Neuronal stem cell (in vitro differentiated cells): ENCODE data around the gene HDAC1.

ENCODE experiments used
- DNase-seq: peaks from one replicate; pipeline ENCODE4 v3.0.0-alpha.2; 2013; ENCODE audit warnings: low spot score
- H2AFZ ChIP-seq: one replicate; pipeline ENCODE4 v1.6.1; 2013; ENCODE audit warnings: mild to moderate bottlenecking, low read length, inconsistent platforms
- H2AK5ac ChIP-seq: 2 replicates; pipeline ENCODE4 v1.6.1; 2013; ENCODE audit warnings: low read depth, mild to moderate bottlenecking, inconsistent platforms, low read length, moderate library complexity, mixed read lengths
- H2BK120ac ChIP-seq: 2 replicates; pipeline ENCODE4 v1.6.1; 2013; ENCODE audit warnings: low read depth, mild to moderate bottlenecking, inconsistent platforms, low read length, moderate library complexity, mixed read lengths
- H2BK12ac ChIP-seq: one replicate; pipeline ENCODE4 v1.6.1; 2013; ENCODE audit warnings: low read length, inconsistent platforms
- H2BK15ac ChIP-seq: 2 replicates; pipeline ENCODE4 v1.6.1; 2013; ENCODE audit warnings: mild to moderate bottlenecking, low read length, inconsistent platforms, mixed read lengths
- H2BK5ac ChIP-seq: one replicate; pipeline ENCODE4 v1.6.1; 2013; ENCODE audit warnings: inconsistent platforms, mild to moderate bottlenecking, low read length, moderate library complexity
- H3K14ac ChIP-seq: one replicate; pipeline ENCODE4 v1.6.1; 2013; ENCODE audit warnings: low read length, inconsistent platforms
- H3K18ac ChIP-seq: 2 replicates; pipeline ENCODE4 v1.6.1; 2013; ENCODE audit warnings: low read length, inconsistent platforms
- H3K23ac ChIP-seq: 2 replicates; pipeline ENCODE4 v1.6.1; 2013; ENCODE audit warnings: low read depth, mild to moderate bottlenecking, mixed read lengths, low read length, inconsistent platforms; ENCODE audit not compliant: poor library complexity
- H3K27ac ChIP-seq: replicated peaks from 3 replicates; pipeline ENCODE4 v1.5.1; 2013; ENCODE audit warnings: low read length, inconsistent platforms
- H3K27me3 ChIP-seq, 3 experiments: 2 replicates each; pipeline ENCODE4 v1.6.1; 2013; ENCODE audit warnings: low read length in 3 of 3, mild to moderate bottlenecking in 2 of 3, inconsistent platforms in 1 of 3, low read depth in 1 of 3, mixed read lengths in 1 of 3, moderate library complexity in 1 of 3; ENCODE audit not compliant: control insufficient read depth in 3 of 3, insufficient read depth in 3 of 3
- H3K36me3 ChIP-seq, 2 donors: replicated peaks in 1 of 2; 2 replicates each; pipeline ENCODE4 v1.6.1; 2013; ENCODE audit warnings: low read length in 2 of 2; ENCODE audit not compliant: control insufficient read depth in 2 of 2, insufficient read depth in 2 of 2
- H3K4ac ChIP-seq: 2 replicates; pipeline ENCODE4 v1.6.1; 2013; ENCODE audit warnings: inconsistent platforms, mild to moderate bottlenecking, low read length, moderate library complexity
- H3K4me1 ChIP-seq, 2 donors: 1 replicate in 1 of 2; 2 replicates in 1 of 2; pipeline ENCODE4 v1.6.1; 2013; ENCODE audit warnings: low read length in 2 of 2, low read depth in 1 of 2; ENCODE audit not compliant: control insufficient read depth in 2 of 2, insufficient read depth in 1 of 2
- H3K4me2 ChIP-seq: one replicate; pipeline ENCODE4 v1.6.1; 2013; ENCODE audit warnings: mild to moderate bottlenecking, low read length, inconsistent platforms; ENCODE audit not compliant: insufficient read depth, poor library complexity, severe bottlenecking
- H3K4me3 ChIP-seq, 2 donors: 2 replicates each; pipeline ENCODE4 v1.5.1; 2013; ENCODE audit warnings: low read length in 2 of 2, mild to moderate bottlenecking in 2 of 2, inconsistent platforms in 1 of 2, moderate library complexity in 1 of 2
- H3K79me1 ChIP-seq: one replicate; pipeline ENCODE4 v1.6.1; 2013; ENCODE audit warnings: low read depth, mild to moderate bottlenecking, inconsistent platforms, low read length, moderate library complexity
- H3K9ac ChIP-seq: one replicate; pipeline ENCODE4 v1.6.1; 2013; ENCODE audit warnings: mild to moderate bottlenecking, low read depth, low read length, inconsistent platforms; ENCODE audit not compliant: poor library complexity
- H3K9me3 ChIP-seq, 2 donors: replicated peaks in 1 of 2; 2 replicates each; pipeline versions ENCODE3 to v1.6.1; 2013; ENCODE audit warnings: low read length in 2 of 2, mild to moderate bottlenecking in 2 of 2, inconsistent platforms in 1 of 2, low read depth in 1 of 2, mixed read lengths in 1 of 2, moderate library complexity in 1 of 2; ENCODE audit not compliant: control insufficient read depth in 2 of 2, insufficient read depth in 1 of 2
- H4K8ac ChIP-seq: one replicate; pipeline ENCODE4 v1.6.1; 2013; ENCODE audit warnings: low read depth, mild to moderate bottlenecking, inconsistent platforms, low read length, moderate library complexity
- H4K91ac ChIP-seq: one replicate; pipeline ENCODE4 v1.6.1; 2013; ENCODE audit warnings: low read length, low read depth, mild to moderate bottlenecking, inconsistent platforms; ENCODE audit not compliant: poor library complexity
- WGBS, 2 donors: extraction: QIAGEN DNeasy Blood & Tissue Kit; methylation state at CpG; one replicate each; pipeline ENCODE4 v1.1.7; 2013; ENCODE audit warnings: missing lambda C conversion rate in 2 of 2, mixed read lengths in 1 of 2; ENCODE audit not compliant: insufficient read length in 2 of 2, insufficient replicate concordance in 1 of 2; ENCODE audit errors: extremely low coverage in 2 of 2; 5-methylcytosine and 5-hydroxymethylcytosine counted together

Gene HDAC1

GRCh38 chr1:32299327-32299726 is 7.4 kb downstream of the HDAC1 start:
- Histone ChIP-seq H3K4me1 (no peaks in the 10 kb centered on the region), H3K36me3 (peaks cover 14 to 68% of the 10 kb centered on the region in 2 donors)

GRCh38 chr1:32303358-32303757 is 11.5 kb downstream of the HDAC1 start:
- H4K91ac ChIP-seq: no peak overlapping the region
- H3K4me1 ChIP-seq: no peaks in the 10 kb centered on the region
- no peak overlapping the region for H2BK12ac ChIP-seq
- H4K8ac ChIP-seq: no peak overlapping the region
- H3K27ac ChIP-seq: no peak overlapping the region
- no peaks in the 10 kb centered on the region for H3K27me3 ChIP-seq
- no peak overlapping the region for H3K23ac ChIP-seq
- no peak overlapping the region for H3K4ac ChIP-seq
- no peak overlapping the region for H2BK15ac ChIP-seq
- H3K14ac ChIP-seq: no peak overlapping the region
- H3K4me3 ChIP-seq: no peak overlapping the region
- no peak overlapping the region for H2BK5ac ChIP-seq
- no peak for DNase-seq
- no peak overlapping the region for H2BK120ac ChIP-seq
- no peak overlapping the region for H3K4me2 ChIP-seq
- peaks cover 0 to 24% of the 10 kb centered on the region in 2 donors for H3K9me3 ChIP-seq
- no peak overlapping the region for H2AFZ ChIP-seq
- no peaks in the 10 kb centered on the region for H3K79me1 ChIP-seq
- no peak overlapping the region for H3K9ac ChIP-seq
- no peak overlapping the region for H2AK5ac ChIP-seq
- no peak overlapping the region for H3K18ac ChIP-seq
- H3K36me3 ChIP-seq: peaks cover 18 to 76% of the 10 kb centered on the region in 2 donors
- WGBS, 2 donors: no CpG with 5 or more reads among the region's 3 CpGs

More at GRCh38 chr1:32299327-32299726, 7.4 kb downstream of the HDAC1 start:
- H2AFZ ChIP-seq: no peak overlapping the region
- no peak overlapping the region for H2BK12ac ChIP-seq
- H3K4me3 ChIP-seq: no peak overlapping the region
- no peak for DNase-seq
- no peak overlapping the region for H2AK5ac ChIP-seq
- H4K8ac ChIP-seq: no peak overlapping the region
- H3K79me1 ChIP-seq: peaks cover 1% of the 10 kb centered on the region
- no peak overlapping the region for H3K23ac ChIP-seq
- H2BK5ac ChIP-seq: no peak overlapping the region
- H3K9ac ChIP-seq: no peak overlapping the region
- no peak overlapping the region for H3K14ac ChIP-seq
- H2BK15ac ChIP-seq: no peak overlapping the region
- H3K4ac ChIP-seq: no peak overlapping the region
- no peak overlapping the region for H3K4me2 ChIP-seq
- no peak overlapping the region for H4K91ac ChIP-seq
- no peak overlapping the region for H3K27ac ChIP-seq
- no peaks in the 10 kb centered on the region for H3K27me3 ChIP-seq
- H2BK120ac ChIP-seq: no peak overlapping the region
- no peak overlapping the region for H3K18ac ChIP-seq
- peaks cover 0 to 8% of the 10 kb centered on the region in 2 donors for H3K9me3 ChIP-seq

DNA sequence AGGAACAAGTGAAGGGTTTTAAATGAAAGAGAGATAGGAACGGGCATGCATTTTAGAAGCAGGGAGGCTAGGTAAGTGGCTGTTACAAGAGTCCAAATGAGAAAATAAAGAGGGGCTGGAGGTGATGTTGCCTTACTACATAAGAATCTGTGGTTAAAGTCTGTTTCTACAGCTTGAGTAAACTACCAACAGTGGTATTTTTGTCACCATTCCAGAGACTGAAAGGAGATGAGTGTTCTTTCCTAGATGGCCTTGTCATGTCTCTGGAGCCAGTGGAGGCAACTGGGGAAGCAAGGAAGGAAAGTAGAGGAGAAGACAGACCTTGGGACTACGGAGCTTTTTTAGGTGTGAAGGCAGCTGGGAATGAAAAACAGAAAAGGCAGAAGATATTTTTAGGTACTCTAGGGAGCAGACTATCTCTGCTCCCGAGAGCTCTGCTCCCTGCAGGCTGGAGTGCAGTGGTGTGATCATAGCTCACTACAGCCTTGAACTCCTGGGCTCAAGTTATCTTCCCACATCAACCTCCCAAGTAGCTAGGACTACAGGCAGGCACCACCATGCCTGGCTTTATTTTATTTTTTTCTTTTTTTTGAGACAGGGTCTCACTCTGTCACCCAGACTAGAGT is 12.2 kb downstream of the HDAC1 start:
- Histone ChIP-seq H2BK5ac (no peak overlapping the region), H3K4ac (no peak overlapping the region), H3K23ac (no peak overlapping the region), H3K4me2 (no peak overlapping the region), H2AK5ac (no peak overlapping the region), H2BK15ac (no peak overlapping the region), H3K18ac (no peak overlapping the region), H4K8ac (no peak overlapping the region), H3K14ac (no peak overlapping the region), H2AFZ (no peak overlapping the region), H2BK120ac (no peak overlapping the region), H3K9me3 (peaks cover 0 to 24% of the 10 kb centered on the region in 2 donors), H3K9ac (no peak overlapping the region), H3K4me1 (no peaks in the 10 kb centered on the region), H2BK12ac (no peak overlapping the region), H3K27me3 (no peaks in the 10 kb centered on the region), H3K79me1 (no peaks in the 10 kb centered on the region), H4K91ac (no peak overlapping the region), H3K27ac (no peak overlapping the region), H3K4me3 (no peak overlapping the region), H3K36me3 (peaks cover 18 to 73% of the 10 kb centered on the region in 2 donors)
- DNase-seq: no peak
- no CpG with 5 or more reads among the region's 3 CpGs for WGBS, 2 donors

- no peak for DNase-seq
- H3K27ac ChIP-seq: no peak overlapping the region
- no CpG with 5 or more reads among the region's 2 CpGs for WGBS, 2 donors
- H3K4me2 ChIP-seq: no peak overlapping the region
- H2AFZ ChIP-seq: no peak overlapping the region
- H2BK12ac ChIP-seq: no peak overlapping the region
- peaks cover 2% of the 10 kb centered on the region for H3K79me1 ChIP-seq
- H4K91ac ChIP-seq: no peak overlapping the region
- no peak overlapping the region for H4K8ac ChIP-seq
- H3K27me3 ChIP-seq: no peaks in the 10 kb centered on the region
- no peak overlapping the region for H3K9ac ChIP-seq
- H3K23ac ChIP-seq: no peak overlapping the region
- no peaks in the 10 kb centered on the region for H3K4me1 ChIP-seq
- H3K36me3 ChIP-seq: peaks cover 18 to 68% of the 10 kb centered on the region in 2 donors
- no peak overlapping the region for H2BK5ac ChIP-seq
- no peak overlapping the region for H2BK15ac ChIP-seq
- H2BK120ac ChIP-seq: no peak overlapping the region
- H3K18ac ChIP-seq: no peak overlapping the region
- no peak overlapping the region for H2AK5ac ChIP-seq
- peaks cover 0 to 24% of the 10 kb centered on the region in 2 donors for H3K9me3 ChIP-seq
- no peak overlapping the region for H3K14ac ChIP-seq
- no peak overlapping the region for H3K4ac ChIP-seq
- H3K4me3 ChIP-seq: no peak overlapping the region
These were observed 13.4 kb downstream of the HDAC1 start for GRCh38 chr1:32305310-32305709.
